Astrocyte (in vitro differentiated cells and primary cell): Measurements from ENCODE around the gene POU3F1. TPM values are rescaled to one million over a fixed set of nuclear protein-coding genes. Genes with fewer than 3 reads are reported as not detected.
A peak's percentile ranks its signal among the peaks of the same experiment; 100 is the strongest.

ENCODE experiments used
- DNase-seq: peaks from one replicate; pipeline ENCODE4 v3.0.0-alpha.2; 2010; ENCODE audit warnings: low read depth
- FAIRE-seq: peaks from 2 replicates; lab custom pipeline; 2011; peaks lifted over from hg19 to GRCh38; lab: Jason Lieb, UNC
- H2AFZ ChIP-seq: 2 replicates; pipeline ENCODE4 v1.6.0; 2012; ENCODE audit warnings: low read depth, low read length, inconsistent platforms
- H3K27ac ChIP-seq: 2 replicates; pipeline ENCODE4 v1.5.1; 2011; ENCODE audit warnings: low read depth, low read length, inconsistent platforms
- H3K27me3 ChIP-seq: 2 replicates; pipeline ENCODE4 v1.6.0; 2011; ENCODE audit warnings: low read length, inconsistent platforms; ENCODE audit not compliant: insufficient read depth
- H3K36me3 ChIP-seq: 2 replicates; pipeline ENCODE4 v1.5.1; 2011; ENCODE audit warnings: low read length, inconsistent platforms; ENCODE audit not compliant: insufficient read depth
- H3K4me1 ChIP-seq: 2 replicates; pipeline ENCODE4 v1.5.1; 2011; ENCODE audit warnings: low read length, inconsistent platforms; ENCODE audit not compliant: insufficient read depth
- H3K4me2 ChIP-seq: 2 replicates; pipeline ENCODE4 v1.6.0; 2012; ENCODE audit warnings: low read length, inconsistent platforms
- H3K4me3 ChIP-seq: 2 replicates; pipeline ENCODE4 v1.5.1; 2011; ENCODE audit warnings: low read depth, mild to moderate bottlenecking, low read length, inconsistent platforms; ENCODE audit not compliant: insufficient read depth
- H3K79me2 ChIP-seq: 2 replicates; pipeline ENCODE4 v1.6.0; 2012; ENCODE audit warnings: mild to moderate bottlenecking, low read length, inconsistent platforms; ENCODE audit not compliant: insufficient read depth
- H3K9ac ChIP-seq: 2 replicates; pipeline ENCODE4 v1.6.0; 2012; ENCODE audit warnings: mild to moderate bottlenecking, low read length, inconsistent platforms
- H3K9me3 ChIP-seq: 2 replicates; pipeline ENCODE4 v1.5.1; 2012; ENCODE audit warnings: low read depth, mild to moderate bottlenecking, low read length, inconsistent platforms; ENCODE audit not compliant: insufficient read depth
- H4K20me1 ChIP-seq: 2 replicates; pipeline ENCODE4 v1.6.0; 2012; ENCODE audit warnings: low read length, inconsistent platforms; ENCODE audit not compliant: insufficient read depth
- H3K27ac Mint-ChIP-seq: one replicate; pipeline ENCODE4 v1.8.0; 2021; ENCODE audit warnings: mild to moderate bottlenecking, mixed read lengths; ENCODE audit not compliant: unreplicated experiment
- H3K27me3 Mint-ChIP-seq: one replicate; pipeline ENCODE4 v1.8.0; 2021; ENCODE audit warnings: low read depth, mixed read lengths; ENCODE audit not compliant: unreplicated experiment
- H3K36me3 Mint-ChIP-seq: one replicate; pipeline ENCODE4 v1.8.0; 2021; ENCODE audit warnings: low read depth, mixed read lengths; ENCODE audit not compliant: unreplicated experiment
- H3K4me1 Mint-ChIP-seq: one replicate; pipeline ENCODE4 v1.8.0; 2021; ENCODE audit warnings: low read depth, mixed read lengths; ENCODE audit not compliant: unreplicated experiment
- H3K4me3 Mint-ChIP-seq: one replicate; pipeline ENCODE4 v1.8.0; 2021; ENCODE audit warnings: mild to moderate bottlenecking, moderate library complexity, mixed read lengths; ENCODE audit not compliant: unreplicated experiment
- H3K9me3 Mint-ChIP-seq: one replicate; pipeline ENCODE4 v1.8.0; 2021; ENCODE audit warnings: mild to moderate bottlenecking, mixed read lengths; ENCODE audit not compliant: unreplicated experiment
- CTCF ChIP-seq: IDR thresholded peaks from 2 replicates; pipeline ENCODE4 v1.5.1; 2011; ENCODE audit warnings: low read depth, mild to moderate bottlenecking, inconsistent platforms, low read length, moderate library complexity; ENCODE audit not compliant: insufficient read depth
- EZH2 ChIP-seq: IDR thresholded peaks from 2 replicates; pipeline ENCODE4 v1.6.1; 2012; ENCODE audit warnings: mild to moderate bottlenecking, low read length, inconsistent platforms; ENCODE audit not compliant: insufficient read depth
- total RNA-seq: library from RNA; stranded (reverse); gene quantifications from 2 replicates; pipeline ENCODE4 v1.2.1, GENCODE V29; 2021

The POU3F1 gene
- total RNA-seq, 1 donor from 2014 or later: 2.3 TPM

- H3K4me1 Mint-ChIP-seq: peaks cover 16% of the 10 kb centered on the region
Observed at GRCh38 chr1:38009088-38009840, 37.3 kb downstream of the POU3F1 start.

GRCh38 chr1:38006008-38006828, 40.4 kb downstream of the POU3F1 start:
- Mint-ChIP-seq H3K27me3 (no peaks in the 10 kb centered on the region), H3K27ac (no peak overlapping the region), H3K4me1 (peaks cover 24% of the 10 kb centered on the region), H3K4me3 (peak overlapping the region; percentile 66), H3K36me3 (peaks cover 9% of the 10 kb centered on the region), H3K9me3 (no peaks in the 10 kb centered on the region)
- H3K27ac ChIP-seq: no peak overlapping the region
- no peaks in the 10 kb centered on the region for H3K36me3 ChIP-seq
- peaks cover 27% of the 10 kb centered on the region for H4K20me1 ChIP-seq
- H3K9me3 ChIP-seq: no peaks in the 10 kb centered on the region
- H3K4me1 ChIP-seq: peaks cover 33% of the 10 kb centered on the region
- no peak for FAIRE-seq
- peak overlapping the region; percentile 30 for H2AFZ ChIP-seq
- peak overlapping the region; percentile 72 for H3K4me2 ChIP-seq
- H3K27me3 ChIP-seq: no peaks in the 10 kb centered on the region
- DNase-seq: no peak
- peaks cover 36% of the 10 kb centered on the region for H3K79me2 ChIP-seq
- H3K9ac ChIP-seq: peak overlapping the region; percentile 55
- peak overlapping the region; percentile 36 for H3K4me3 ChIP-seq
- no peak for TF ChIP-seq EZH2
- no peak for TF ChIP-seq CTCF

More at GRCh38 chr1:38009088-38009840, 37.3 kb downstream of the POU3F1 start:
- H3K27me3 ChIP-seq: no peaks in the 10 kb centered on the region
- no peaks in the 10 kb centered on the region for H3K9me3 ChIP-seq
- H4K20me1 ChIP-seq: peaks cover 19% of the 10 kb centered on the region
- H3K36me3 ChIP-seq: peaks cover 3% of the 10 kb centered on the region
- H3K4me3 ChIP-seq: no peak overlapping the region
- H2AFZ ChIP-seq: peak overlapping the region; percentile 79
- H3K27ac ChIP-seq: peak overlapping the region; percentile 64
- peak overlapping the region; percentile 94 for H3K27ac Mint-ChIP-seq
- no peak overlapping the region for H3K4me3 Mint-ChIP-seq
- H3K79me2 ChIP-seq: peaks cover 24% of the 10 kb centered on the region
- no peaks in the 10 kb centered on the region for H3K27me3 Mint-ChIP-seq
- DNase-seq (peak; percentile 63), FAIRE-seq (no peak)
- H3K36me3 Mint-ChIP-seq: peaks cover 6% of the 10 kb centered on the region
- no peak for TF ChIP-seq EZH2
- H3K4me2 ChIP-seq: peak overlapping the region; percentile 46
- no peaks in the 10 kb centered on the region for H3K9me3 Mint-ChIP-seq
- peak overlapping the region; percentile 57 for H3K9ac ChIP-seq
- H3K4me1 ChIP-seq: peaks cover 17% of the 10 kb centered on the region

GRCh38 chr1:38005195-38006007, 41.2 kb downstream of the POU3F1 start, which contains the start of gene FHL3:
TSS of gene FHL3 (minus strand) at chr1:38005514. CDS start at chr1:37999412, 6,102 bp downstream.
- Mint-ChIP-seq H3K27ac (peak within 1 kb of the TSS; percentile 66), H3K36me3 (peaks cover 9% of the 10 kb centered on the region), H3K27me3 (no peaks in the 10 kb centered on the region), H3K9me3 (no peaks in the 10 kb centered on the region), H3K4me3 (peak within 1 kb of the TSS; percentile 92), H3K4me1 (peaks cover 31% of the 10 kb centered on the region)
- peak within 1 kb of the TSS; percentile 92 for H3K4me2 ChIP-seq
- H3K27me3 ChIP-seq: no peaks in the 10 kb centered on the region
- H3K4me3 ChIP-seq: peak within 1 kb of the TSS; percentile 87
- FAIRE-seq: no peak
- H4K20me1 ChIP-seq: peaks cover 27% of the 10 kb centered on the region
- no peak for TF ChIP-seq EZH2
- TF ChIP-seq CTCF: no peak
- H3K36me3 ChIP-seq: no peaks in the 10 kb centered on the region
- peak; percentile 35 for DNase-seq
- H3K9ac ChIP-seq: peak within 1 kb of the TSS; percentile 89
- peak within 1 kb of the TSS; percentile 30 for H2AFZ ChIP-seq
- H3K4me1 ChIP-seq: peaks cover 41% of the 10 kb centered on the region
- peak within 1 kb of the TSS; percentile 59 for H3K27ac ChIP-seq
- peaks cover 45% of the 10 kb centered on the region for H3K79me2 ChIP-seq
- H3K9me3 ChIP-seq: no peaks in the 10 kb centered on the region
